Stimulated activated naive CD4-positive, alpha-beta T cell (primary cell): ENCODE results near the gene FRMD5.
"Not testable (repeated sequence)": the region's sequence is repeated elsewhere in the genome, so short reads cannot be mapped to it uniquely, and the experiment has no call there.

Source experiments
- DNase-seq, 6 experiments: peaks; one replicate each; lab custom pipeline; 2025; lab: John Stamatoyannopoulos, UW

FRMD5 gene

GRCh38 chr15:44195151-44195740 is at the start of gene FRMD5:
Gene FRMD5, minus strand, starts transcription at chr15:44195271.
- peak; percentile 76 to 88 (median 84) for DNase-seq

- DNase-seq, result no peak
Measured at GRCh38 chr15:44243829-44244228, 48.8 kb upstream of the FRMD5 start.

GRCh38 chr15:44243141-44243540 is 48.1 kb upstream of the FRMD5 start:
- no peak for DNase-seq

GRCh38 chr15:44231842-44232241 is 36.8 kb upstream of the FRMD5 start:
- no peak for DNase-seq

- DNase-seq, result not testable (repeated sequence)
Measured at GRCh38 chr15:44229301-44229700, 34.2 kb upstream of the FRMD5 start.

GRCh38 chr15:44227584-44227983 is 32.5 kb upstream of the FRMD5 start:
- no peak for DNase-seq

GRCh38 chr15:44227001-44227400 is 31.9 kb upstream of the FRMD5 start:
- DNase-seq, result not testable (repeated sequence)

GRCh38 chr15:44222478-44222877 is 27.4 kb upstream of the FRMD5 start:
- DNase-seq, result no peak

GRCh38 chr15:44219073-44219472 is 24.0 kb upstream of the FRMD5 start:
- no peak for DNase-seq

- DNase-seq, result no peak
Measured at GRCh38 chr15:44216958-44217357, 21.9 kb upstream of the FRMD5 start.

- DNase-seq, result no peak
Measured at GRCh38 chr15:44215594-44215993, 20.5 kb upstream of the FRMD5 start.

- DNase-seq, result no peak
Measured at GRCh38 chr15:44208956-44209355, 13.9 kb upstream of the FRMD5 start.

GRCh38 chr15:44207643-44208042 is 12.6 kb upstream of the FRMD5 start:
- no peak for DNase-seq

- no peak for DNase-seq
Measured at GRCh38 chr15:44199393-44199792, 4.3 kb upstream of the FRMD5 start.

- peak; percentile 7 to 50 (median 22) for DNase-seq
Measured at GRCh38 chr15:44194323-44195150, 534 bp downstream of the FRMD5 start.

- DNase-seq, result peak in 1 of 6 experiments; percentile 36
Measured at GRCh38 chr15:44193651-44194322, 1.3 kb downstream of the FRMD5 start.

GRCh38 chr15:44188795-44189194 is 6.3 kb downstream of the FRMD5 start:
- no peak for DNase-seq

- DNase-seq, result no peak
Measured at GRCh38 chr15:44186705-44187104, 8.4 kb downstream of the FRMD5 start.

GRCh38 chr15:44183363-44183762 is 11.7 kb downstream of the FRMD5 start:
- DNase-seq, result no peak

GRCh38 chr15:44181410-44181809 is 13.7 kb downstream of the FRMD5 start:
- no peak for DNase-seq

GRCh38 chr15:44177139-44177538 is 17.9 kb downstream of the FRMD5 start:
- no peak for DNase-seq

GRCh38 chr15:44173813-44174212 is 21.3 kb downstream of the FRMD5 start:
- no peak for DNase-seq

- DNase-seq, result no peak
Measured at GRCh38 chr15:44163370-44163769, 31.7 kb downstream of the FRMD5 start.
